Measurements from ENCODE around the gene APC2.
"Not testable (repeated sequence)": the region's sequence is repeated elsewhere in the genome, so short reads cannot be mapped to it uniquely, and the experiment has no call there.

APC2 gene

DNA sequence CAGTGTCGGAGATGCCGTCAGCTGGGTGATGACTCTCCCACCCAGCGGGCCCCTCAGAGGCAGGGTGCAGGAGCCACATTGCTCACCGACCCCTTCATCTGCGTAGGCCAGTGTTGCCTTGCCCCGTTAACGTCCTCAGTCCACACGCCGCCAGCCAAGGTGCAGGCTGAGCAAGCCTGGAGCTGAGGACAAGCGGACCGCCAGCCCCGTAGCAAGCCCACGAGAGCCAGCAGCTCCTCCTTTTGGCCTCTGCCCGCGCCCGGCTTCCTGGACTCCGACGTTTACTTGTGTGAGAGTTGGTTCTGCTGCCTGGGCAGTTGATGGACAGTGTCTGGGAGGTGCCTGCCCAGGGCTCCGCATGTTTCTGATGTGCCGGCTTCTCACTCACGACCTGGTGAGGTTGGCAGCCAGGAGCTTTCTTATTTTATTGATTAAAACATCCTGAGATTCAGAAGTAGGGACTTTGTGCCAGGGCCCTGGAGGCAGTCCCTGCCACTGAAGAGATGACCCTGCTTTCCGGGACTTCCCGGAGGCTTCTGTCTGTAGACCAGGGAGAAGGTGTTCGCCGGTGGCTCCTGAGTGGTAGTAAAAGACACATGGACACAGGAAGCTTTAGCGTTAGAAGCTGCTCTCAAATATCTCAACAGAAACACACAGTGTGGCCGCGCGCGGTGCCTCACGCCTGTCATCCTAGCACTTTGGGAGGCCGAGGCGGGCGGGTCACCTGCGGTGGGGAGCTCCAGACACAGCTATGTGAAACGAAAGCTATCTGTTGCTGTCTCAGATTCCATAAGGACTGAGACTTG is 36.7 kb upstream of the APC2 start:
- no peak for DNase-seq

DNA sequence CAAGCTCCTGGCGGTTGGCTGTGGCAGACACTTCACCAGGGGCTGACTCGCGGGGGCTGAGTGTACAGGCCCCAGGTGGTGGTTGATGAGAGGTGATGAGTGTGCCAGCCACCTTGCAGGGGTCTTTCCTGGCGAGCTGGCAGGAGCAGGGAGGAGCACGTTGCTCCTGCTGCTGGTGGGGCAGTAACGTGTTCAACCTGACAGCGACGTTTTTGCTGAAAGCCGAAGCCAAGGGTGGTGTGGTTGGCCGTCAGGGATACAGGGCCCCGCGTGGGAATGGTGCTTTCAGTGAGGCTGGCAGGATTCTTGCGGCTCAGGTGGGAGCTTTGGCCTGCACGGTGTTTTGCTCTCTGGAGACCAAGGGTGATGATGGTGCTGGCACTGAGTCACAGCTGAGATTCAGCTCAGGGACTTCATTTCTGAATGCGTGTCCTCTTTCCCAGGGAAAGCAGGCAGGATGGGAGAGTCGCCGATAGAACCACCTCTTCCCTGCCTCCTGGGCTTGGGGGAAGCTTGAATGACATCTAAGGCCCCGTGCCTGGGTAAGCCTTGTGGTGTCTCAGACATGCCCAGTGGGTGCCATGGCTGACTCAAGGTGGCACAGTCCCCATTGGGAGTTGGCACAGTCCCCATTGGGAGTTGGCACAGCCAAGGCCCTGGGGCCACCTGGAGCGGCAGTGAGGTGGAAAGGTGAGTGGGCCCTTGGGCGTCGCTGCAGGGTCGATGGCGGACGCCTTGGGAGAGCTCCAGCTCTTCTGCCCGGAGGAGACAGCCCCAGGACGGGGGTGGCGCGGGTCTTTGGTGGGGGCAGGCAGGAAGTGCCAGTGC is 33.7 kb upstream of the APC2 start:
- no peak for DNase-seq

DNA sequence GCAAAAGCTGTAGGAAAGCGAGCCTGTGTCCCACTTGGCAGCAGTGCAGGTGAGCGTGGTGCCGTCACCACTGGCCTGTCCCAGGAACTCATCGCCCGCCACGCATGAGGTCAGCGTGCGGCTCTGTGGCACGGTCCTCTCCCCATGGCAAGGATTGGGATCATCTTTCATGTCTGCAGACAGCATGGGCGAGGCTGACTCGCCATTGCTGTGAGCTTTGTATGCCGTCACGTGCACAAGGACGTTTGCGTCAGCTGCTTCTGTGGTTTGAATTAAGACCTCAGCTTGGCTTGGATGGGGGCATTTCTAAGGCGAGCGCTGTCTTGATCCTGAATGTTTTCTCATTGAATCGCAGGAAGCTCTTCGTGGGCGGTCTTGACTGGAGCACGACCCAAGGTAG is 32.8 kb upstream of the APC2 start:
- peak; percentile 20 for DNase-seq

DNA sequence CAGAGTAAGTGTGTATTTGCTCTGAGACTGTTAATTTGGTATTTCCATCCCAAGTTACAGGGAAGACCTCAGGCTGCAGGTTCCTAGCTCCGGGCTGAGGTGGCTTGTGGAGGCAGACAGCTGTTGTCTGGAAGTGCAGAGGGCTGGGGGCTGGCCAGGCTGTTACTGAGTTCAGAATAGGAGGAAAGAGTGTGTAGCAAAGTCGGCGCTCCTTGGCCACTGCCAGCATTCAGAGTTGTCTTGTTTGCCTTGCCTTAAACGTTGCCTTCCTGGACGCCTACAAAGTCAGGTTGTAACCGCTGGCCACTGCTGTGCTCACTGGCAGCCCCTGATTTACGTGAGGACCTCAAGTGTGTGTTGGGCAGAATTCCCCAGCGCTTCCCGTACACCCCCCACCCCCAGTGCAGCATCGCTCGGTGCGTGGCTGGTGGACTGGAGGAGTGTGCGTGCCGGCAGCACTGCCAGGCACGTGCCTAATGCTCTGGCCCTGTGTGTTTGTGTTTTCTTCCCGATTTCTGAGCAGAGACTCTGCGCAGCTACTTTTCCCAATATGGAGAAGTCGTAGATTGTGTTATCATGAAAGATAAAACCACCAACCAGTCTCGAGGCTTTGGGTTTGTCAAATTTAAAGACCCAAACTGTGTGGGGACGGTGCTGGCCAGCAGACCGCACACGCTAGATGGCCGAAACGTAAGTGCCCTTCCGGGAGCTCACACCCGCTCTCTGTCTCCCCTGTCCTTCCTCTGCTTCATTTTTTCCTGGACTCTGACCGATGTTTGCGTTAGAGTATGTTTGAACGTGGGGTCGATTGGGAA is 32.0 kb upstream of the APC2 start:
- no peak for DNase-seq

DNA sequence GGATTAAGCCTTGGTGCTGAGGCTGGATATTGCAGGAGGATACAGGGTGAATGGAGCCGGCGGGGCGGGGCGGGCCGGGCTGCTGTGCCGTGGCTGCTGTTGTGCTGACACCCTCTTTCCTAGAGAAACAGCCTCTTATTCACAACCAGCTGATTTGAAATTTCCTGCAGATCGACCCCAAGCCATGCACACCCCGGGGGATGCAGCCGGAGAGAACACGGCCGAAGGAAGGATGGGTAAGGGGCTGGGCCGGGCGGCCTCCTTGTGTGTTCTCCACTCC is 31.5 kb upstream of the APC2 start:
- no peak for DNase-seq

DNA sequence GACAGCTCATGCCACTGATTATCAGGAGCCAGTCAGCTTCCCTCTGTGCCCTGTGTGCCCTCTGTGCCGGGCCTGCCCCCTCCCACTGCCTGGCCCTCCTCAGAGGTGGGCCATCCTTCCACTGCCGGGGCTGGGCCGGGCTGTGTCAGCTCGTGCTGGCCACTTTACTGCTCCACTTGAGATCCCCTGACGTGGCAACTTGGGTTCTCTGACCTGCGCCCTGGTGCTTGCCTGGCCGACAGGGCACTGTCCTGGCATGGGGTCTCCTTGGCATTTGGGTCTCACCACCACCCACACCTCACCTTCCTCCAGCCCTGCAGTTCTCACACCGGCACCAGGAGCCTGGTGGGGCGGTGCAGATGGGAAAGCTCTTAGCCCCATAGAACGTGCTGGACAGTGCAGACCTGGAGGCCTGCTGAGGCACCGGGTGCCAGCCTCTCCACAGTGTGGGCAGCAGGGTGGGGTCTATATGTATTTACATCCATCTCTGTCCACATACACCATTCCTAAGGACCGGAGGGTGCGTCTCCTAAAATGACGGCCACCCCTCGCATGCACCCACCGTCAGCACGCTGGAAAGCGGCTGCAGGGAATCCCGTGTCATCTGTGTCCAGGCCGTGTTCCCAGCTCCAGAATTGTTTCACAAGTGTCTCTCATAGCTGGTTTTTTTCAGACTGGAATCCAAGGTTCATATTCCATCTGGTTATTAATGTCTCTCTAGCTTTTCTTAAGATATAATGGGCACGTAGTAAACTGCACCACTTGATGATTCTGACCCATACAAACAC is 30.8 kb upstream of the APC2 start:
- no peak for DNase-seq

DNA sequence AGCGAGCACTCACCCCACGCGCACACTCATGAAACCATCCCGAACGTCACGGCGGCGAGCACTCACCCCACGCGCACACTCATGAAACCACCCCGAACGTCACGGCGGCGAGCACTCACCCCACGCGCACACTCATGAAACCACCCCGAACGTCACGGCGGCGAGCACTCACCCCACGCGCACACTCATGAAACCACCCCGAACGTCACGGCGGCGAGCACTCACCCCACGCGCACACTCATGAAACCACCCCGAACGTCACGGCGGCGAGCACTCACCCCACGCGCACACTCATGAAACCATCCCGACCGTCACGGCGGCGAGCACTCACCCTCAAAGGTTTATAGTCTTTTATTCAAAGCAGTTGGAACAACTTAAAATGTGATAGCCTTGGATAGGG is 29.8 kb upstream of the APC2 start:
- DNase-seq = not testable (repeated sequence)

DNA sequence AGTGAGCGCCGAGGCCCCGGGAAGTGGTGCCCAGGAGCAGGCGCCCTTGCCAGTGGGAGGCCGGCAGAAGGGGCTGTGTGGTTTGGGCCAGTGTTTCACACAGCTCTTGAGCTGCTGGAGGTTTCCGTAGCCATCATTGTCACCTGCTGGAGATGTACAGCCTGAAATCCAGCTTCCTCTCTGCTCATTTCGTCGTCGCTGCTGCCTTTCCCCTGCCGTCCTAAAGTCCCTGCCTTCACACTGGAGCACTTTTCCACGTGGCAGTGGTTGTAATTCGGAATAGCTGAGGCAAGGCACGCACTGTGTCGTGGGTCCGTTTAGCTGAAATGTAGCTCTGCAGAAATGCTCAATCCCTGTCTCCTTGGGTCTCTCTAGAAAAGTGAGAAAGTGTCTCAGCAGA is 29.3 kb upstream of the APC2 start:
- no peak for DNase-seq

DNA sequence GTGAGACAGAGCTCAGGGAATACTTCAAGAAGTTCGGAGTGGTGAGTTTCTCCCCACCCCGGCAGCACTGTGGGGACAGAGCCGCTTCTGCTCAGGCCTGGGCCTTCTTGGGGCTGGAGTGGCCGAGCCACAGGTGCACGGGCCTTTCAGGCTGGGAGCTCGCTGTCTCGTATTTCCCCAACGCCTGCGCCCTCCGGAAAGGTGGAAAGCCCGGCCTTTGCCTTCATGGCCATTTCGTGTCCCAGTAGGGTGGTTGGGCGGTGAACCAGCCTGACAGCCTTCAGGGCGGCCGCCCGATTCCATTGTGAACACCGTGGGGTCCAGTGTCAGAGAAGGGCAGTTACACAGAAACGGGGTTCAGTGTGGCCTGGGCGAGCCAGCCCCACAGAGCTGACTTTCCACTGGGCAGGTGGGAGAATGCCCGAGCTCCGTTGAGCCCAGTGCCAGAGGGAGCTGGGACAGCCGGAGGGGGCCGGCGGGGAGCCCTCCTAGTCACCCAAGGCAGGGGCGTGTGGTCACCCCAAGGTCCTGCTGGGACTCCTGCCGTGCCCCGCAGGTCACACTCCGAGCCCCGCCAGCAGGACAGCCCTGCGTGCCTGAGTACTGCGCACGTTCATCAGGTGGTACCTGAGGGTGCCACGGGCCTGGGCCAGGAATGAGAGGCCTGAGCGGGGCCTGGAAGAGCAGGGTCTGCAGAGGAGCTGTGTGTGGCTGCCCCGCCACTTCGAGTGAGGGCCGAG is 28.5 kb upstream of the APC2 start:
- no peak for DNase-seq

DNA sequence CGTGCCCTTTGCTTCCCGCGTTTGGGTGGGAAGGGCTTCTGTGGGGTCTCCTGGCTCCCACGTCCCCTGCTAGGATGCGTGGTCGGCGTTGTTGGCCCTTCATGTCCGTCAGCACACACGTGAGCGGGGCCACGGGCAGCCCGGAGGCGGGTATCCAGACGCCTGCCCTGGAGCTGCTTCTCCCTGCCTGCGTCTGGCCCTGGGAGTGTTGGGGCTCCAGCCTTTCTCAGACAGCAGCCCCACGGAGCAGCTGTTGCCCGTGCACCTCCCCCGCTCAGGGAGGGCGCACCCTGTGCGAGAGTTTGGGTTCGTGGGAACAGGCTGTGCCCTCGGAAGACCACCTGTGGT is 28.0 kb upstream of the APC2 start:
- DNase-seq = no peak

DNA sequence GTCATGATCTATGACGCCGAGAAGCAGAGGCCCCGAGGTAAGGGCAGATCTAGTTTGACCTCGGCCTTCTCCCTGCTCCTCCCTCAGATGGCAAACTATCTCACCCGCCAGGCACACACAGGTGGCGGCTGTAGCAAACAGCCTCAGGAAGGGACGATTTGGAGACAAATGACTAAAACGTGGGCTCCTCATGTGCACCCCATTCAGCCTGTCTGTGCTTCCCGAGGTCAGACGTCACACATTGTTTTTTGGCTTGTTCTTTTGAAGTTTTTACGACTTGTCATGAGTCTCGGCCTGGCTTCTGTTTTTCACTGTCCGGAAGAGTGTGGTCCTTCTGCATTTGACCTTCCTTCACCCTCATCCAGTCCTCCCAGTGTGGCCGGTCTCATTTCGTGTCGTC is 27.6 kb upstream of the APC2 start:
- no peak for DNase-seq

DNA sequence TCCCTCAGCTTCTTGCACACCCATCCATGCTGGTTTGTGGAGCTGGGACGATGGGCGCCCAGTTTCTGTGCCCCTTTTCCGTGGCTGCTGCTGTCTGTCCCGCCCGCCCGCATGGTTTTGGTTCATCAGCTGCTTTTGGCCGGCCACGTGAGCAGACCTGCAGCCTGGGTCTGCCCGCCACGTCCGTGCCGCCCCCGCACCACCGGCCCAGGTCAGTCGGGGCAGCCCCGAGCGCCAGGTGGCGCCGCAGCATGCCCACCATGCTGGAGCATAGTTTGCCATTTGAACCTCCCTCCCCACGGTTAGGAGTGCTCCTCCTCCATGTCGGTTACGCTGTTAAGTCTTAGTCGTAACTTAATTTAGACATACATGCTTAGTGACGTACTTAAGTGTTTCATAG is 27.0 kb upstream of the APC2 start:
- no peak for DNase-seq

DNA sequence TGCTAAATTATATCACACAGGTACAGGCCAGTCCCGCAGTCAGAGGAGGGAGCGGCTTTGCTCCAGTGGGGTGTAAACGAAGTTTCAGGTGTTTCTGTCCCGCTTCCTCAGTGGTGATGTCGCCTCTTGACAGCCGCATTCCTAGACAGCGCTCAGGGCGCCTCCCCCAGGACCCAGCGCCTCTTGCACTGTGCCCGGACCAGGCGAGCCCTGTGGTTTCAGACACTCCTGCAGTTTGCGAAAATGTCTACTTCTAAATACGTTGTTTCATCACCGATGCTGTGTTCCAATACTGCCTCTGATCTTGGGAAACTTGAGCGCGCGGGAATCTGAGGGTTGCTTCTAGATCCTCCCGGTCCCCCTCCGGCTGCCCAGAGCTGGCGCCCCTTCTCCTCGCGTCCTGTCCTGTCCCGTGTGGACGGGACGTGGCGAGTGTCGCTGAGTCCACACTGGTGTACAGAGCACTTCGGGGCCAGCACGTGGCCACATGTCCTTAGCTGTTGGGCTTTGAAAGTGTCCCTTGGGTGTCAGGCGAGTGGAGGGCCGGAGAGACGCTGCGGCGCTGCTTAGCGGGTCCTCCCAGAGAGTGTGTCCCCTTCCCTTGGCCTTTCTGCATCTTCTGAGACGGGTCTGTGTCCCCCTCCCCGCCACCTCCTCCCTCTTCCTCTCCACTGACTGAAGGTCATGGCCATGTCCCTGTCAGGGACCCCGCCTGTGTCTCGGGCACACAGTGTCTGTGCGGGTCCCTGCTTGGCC is 26.3 kb upstream of the APC2 start:
- DNase-seq = peak; percentile 61

DNA sequence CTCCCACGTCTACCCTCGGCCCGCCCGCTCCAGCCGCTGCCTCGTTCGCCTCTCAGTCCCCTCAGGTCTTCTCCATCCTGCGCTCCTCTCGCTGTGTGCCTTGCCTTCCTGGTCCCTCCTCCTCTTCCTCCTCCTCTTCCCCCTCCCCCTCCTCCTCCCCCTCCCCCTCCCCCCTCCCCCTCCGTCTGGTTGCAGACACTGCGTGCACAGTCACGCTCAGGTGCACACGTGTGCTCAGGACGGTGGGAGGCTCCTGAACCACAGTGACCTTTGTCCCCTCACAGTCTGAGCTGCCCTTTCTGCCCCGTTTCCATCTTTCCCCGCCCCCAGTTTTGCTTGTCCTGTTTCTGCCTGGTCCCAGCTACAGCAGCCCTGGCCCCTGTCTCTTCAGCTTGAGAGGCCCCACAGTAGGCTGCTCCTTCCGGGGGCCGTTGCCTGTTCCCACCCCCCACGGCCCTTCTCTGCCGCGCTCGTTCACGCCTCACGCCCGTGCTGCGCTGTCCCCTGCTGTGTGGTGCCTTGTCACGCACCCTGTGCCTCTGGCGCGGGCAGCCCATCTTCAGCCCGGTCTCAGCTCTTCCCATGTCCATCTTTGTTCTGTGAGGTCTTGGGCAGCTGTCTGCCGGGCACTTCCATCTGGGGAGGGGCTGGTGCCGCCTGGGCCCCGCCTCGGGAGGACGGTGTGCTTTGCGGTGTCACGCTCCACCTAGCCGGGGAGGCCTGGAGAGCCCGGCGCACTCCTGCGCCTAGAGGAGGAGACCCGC is 25.5 kb upstream of the APC2 start:
- no peak for DNase-seq

DNA sequence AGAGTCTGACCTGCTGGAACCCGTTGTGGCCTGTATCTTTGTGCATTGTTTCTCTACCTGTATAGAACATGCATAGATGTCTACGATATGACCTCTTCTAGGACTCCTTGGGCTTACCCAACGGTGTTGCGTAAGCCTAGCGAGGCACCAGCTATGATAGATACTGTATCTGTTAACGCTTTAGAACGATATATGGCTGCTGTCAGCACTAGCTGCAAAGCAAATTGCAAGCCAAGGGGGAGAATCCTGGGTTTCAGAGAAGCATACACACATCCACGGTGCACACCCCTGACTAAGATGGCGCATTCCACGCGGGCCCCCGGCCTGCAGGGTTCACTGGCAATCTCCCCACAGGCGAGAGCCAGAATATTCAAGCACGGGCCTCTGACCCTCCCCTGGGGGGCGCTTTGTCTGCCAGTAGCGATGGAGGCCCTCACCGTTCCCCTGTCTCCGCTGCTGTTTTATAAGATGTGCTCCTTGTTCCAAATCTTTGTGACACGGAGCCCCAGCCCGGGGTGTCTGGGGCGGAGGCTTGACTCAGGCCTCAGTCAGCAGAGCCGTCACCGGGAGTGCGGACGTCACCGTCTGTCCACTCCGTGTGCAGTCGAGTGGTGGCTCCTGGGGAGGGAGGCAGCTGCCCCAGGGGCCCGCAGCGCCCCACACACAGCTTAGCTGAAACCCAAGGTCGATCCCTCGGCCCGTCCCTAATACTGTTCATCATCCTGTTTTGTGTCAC is 24.7 kb upstream of the APC2 start:
- DNase-seq = peak; percentile 82

DNA sequence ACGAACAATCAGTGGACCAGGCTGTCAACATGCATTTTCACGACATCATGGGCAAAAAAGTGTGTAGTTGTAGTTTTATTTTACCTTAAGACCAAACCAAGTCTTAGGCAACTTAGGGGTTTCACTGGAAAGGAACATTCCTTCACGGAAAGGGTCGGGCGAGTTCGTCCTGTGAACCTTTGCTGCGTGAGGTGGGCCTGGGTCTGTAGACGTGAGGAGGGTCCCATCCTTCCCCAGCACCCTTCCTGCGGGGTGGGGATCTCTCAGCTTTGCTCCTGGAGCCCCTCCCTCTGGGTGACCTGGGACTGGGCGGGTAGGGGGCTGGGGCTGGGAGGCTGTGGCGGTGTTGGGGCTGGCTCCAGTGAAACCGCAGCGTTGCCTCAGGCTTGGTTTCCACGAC is 24.0 kb upstream of the APC2 start:
- no peak for DNase-seq

DNA sequence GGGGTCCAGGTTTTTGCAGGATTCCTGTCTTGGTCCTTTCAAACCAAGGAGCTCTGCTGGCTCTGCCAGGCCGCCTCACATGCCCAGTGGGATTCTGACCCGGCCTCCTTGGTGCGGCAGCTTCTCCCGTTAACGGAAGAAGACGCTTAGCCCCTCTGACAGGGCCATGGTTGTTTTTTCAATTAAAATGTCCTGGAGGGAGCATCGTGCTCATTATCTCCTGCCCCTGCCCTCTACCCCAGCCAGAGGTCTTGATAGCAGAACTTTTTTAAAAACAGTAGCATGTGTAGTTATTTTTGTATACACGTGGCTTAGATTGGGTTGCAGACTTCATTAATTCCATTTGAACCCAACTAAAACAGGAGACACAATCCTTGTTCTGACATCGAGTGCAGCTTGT is 23.2 kb upstream of the APC2 start:
- no peak for DNase-seq

DNA sequence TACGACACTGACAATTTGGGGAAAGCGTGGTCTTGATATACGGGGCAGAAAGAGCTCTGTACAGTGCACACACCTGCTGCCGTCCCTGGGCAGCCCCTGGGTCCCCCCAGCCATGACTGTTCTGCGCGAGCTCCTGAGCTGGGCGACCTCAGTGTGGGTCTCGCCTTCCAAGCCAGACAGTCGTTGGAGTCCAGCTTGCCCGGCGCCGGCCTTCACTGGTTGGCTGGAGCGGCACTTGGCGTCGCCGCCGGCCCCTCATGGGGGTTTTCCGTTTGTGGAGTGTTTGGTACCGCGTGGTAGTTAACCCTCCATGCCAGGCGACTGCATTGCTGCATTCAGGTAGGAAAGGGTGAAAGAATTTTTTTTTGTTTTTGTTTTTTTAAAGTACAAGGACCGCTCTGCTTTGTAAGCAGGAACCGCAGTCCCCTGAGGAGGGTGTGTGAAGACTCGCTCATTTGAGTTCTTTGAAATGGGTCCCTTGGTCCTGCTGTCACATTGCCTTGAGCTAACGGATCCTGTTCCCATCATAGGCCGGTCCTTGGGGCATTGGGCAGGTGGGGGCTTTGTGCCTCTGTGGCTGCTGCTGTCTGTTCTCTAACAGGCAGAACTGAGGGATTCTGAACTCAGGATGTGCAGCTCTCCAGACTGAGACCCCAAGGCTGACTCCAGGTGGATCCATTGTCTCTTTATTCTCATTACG is 22.6 kb upstream of the APC2 start:
- no peak for DNase-seq

DNA sequence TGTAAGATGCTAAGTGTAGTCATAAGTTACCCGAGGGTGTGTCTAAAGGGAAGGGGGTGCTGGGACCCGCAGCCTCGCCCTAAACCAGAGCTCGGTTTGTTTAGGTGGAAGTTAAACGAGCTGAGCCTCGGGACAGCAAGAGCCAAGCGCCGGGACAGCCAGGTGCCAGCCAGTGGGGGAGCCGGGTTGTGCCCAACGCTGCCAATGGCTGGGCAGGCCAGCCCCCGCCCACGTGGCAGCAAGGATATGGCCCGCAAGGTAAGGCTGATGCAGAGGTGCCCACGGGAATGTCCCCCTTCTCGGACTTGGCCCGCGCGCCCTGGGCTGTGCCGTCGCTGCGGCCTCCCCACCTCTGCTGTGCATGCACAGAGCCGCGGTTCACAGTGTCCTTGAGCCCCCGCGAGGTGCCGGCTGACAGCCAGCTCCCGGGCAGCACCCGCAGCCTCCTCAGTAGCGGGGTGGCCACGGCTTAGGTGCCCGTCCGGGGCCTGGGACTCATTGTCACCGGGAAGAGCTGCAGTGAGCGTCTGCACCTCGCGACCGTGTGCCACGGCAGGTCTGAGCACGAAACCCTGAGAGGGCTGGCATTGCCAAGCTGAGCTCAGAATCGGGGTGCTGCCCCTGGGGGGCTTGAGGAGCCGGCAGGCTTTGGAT is 21.1 kb upstream of the APC2 start:
- DNase-seq = no peak

All from MV-4-11 (cell line).